ENCODE data around the gene COL26A1.

The COL26A1 gene

DNA sequence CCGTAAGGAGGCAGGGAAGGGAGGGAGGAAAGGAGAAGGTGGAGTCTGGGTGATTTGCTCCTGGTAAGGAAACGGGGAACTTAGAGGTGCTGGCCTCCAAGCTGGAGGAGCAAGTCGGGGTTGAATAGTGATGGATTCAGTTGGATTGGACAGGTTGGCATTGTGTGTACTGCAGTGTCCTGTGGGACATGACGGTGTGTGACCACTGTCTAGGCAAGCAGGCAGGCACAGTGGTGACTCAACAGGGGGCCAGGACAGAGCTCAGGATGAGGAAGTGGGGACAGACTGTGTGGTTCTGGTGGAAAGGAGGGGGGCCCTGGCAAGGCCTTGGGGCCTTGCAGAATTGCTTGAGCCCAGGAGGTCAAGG lies 48.8 kb downstream of the COL26A1 start:
- no peak for DNase-seq (ENCODE audit: low read depth)
- no peak overlapping the region for H3K4me3 ChIP-seq (ENCODE audit: low read depth, low read length)
- TF ChIP-seq, protein P1, sequence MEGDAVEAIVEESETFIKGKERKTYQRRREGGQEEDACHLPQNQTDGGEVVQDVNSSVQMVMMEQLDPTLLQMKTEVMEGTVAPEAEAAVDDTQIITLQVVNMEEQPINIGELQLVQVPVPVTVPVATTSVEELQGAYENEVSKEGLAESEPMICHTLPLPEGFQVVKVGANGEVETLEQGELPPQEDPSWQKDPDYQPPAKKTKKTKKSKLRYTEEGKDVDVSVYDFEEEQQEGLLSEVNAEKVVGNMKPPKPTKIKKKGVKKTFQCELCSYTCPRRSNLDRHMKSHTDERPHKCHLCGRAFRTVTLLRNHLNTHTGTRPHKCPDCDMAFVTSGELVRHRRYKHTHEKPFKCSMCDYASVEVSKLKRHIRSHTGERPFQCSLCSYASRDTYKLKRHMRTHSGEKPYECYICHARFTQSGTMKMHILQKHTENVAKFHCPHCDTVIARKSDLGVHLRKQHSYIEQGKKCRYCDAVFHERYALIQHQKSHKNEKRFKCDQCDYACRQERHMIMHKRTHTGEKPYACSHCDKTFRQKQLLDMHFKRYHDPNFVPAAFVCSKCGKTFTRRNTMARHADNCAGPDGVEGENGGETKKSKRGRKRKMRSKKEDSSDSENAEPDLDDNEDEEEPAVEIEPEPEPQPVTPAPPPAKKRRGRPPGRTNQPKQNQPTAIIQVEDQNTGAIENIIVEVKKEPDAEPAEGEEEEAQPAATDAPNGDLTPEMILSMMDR (IDR thresholded peaks at IDR 0.05; ENCODE audit: control insufficient read depth, extremely low read depth, insufficient read depth): no peak

DNA sequence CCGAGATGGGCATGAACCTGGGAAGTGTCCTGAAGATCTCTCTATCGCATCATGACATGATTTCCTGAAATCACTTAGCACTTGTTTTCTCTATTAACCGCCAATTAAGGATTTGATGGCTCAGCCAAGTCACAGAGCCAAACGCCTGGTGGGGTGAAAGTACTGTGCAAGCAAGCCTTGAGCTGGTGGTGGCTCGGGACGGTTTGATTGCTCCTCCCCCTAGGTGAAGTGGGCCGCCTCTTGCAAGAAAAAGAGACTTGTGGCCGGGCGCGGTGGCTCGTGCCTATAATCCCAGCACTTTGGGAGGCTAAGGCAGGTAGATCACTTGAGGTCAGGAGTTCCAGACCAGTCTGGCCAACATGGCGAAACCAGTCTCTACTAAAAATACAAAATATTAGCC lies 50.3 kb downstream of the COL26A1 start:
- TF ChIP-seq, protein P1 (IDR thresholded peaks at IDR 0.05; ENCODE audit: control insufficient read depth, extremely low read depth, insufficient read depth): no peak
- no peak overlapping the region for H3K4me3 ChIP-seq (ENCODE audit: low read depth, low read length)
- DNase-seq (ENCODE audit: low read depth): no peak

DNA sequence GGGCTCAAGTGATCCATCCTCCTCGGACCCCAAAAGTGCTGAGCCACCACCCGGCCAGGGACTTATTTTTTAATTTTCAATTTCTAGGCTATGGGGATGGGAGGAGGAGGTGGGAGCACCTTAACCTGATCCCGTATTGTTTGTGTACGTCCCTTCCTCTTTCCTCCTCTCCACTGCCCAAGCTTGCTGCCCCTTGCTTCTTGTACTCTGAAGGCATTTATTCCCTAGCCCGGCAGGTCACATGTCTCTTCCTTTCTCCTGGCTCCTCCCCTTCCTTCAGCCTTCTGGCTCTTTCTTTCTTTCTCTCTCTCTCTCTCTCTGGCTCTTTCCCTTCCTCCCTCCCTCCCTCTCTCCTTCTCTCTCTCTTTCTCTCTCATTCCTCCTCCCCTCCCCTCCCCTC lies 56.0 kb downstream of the COL26A1 start:
- no peak overlapping the region for H3K4me3 ChIP-seq (ENCODE audit: low read depth, low read length)
- TF ChIP-seq, protein P1 (IDR thresholded peaks at IDR 0.05; ENCODE audit: control insufficient read depth, extremely low read depth, insufficient read depth): no peak
- DNase-seq (ENCODE audit: low read depth): no peak

DNA sequence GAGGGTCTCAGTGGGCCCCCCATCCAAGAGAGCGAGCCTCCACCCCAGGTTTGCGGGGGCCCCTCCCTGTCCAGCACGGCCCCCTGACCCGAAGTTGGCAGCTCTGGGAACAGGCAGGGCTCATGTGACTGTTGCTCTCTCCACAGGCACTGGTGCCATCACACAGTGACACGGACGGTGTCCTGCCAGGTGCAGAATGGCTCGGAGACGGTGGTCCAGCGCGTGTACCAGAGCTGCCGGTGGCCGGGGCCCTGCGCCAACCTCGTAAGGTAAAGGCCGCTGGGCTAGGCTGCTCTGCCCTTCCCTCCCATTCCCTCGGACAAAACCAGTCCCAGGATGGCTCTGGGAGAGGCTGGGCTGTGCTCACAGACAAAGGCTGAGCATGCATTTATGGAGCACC lies 57.2 kb downstream of the COL26A1 start:
- H3K4me3 ChIP-seq (ENCODE audit: low read depth, low read length): no peak overlapping the region
- TF ChIP-seq, protein P1 (IDR thresholded peaks at IDR 0.05; ENCODE audit: control insufficient read depth, extremely low read depth, insufficient read depth): no peak
- no peak for DNase-seq (ENCODE audit: low read depth)

DNA sequence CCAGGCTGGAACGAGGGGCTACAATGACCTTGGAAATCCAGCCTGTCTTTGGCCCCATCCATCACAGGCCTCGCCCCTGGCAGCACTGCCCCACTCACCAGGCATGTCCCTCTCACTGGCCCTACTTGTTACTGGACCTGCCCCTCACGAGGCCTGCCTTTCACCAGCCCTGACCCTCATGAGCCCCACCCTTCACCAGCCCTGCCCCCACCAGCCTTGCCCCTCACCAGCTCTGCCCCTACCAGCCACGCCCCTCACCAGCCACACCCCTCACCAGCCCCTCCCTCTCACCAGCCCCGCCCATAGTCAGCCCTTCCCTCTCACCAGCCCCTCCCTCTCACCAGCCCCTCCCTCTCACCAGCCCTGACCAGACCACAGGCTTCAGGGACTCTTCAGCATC lies 57.8 kb downstream of the COL26A1 start:
- H3K4me3 ChIP-seq (ENCODE audit: low read depth, low read length): no peak overlapping the region
- TF ChIP-seq, protein P1 (IDR thresholded peaks at IDR 0.05; ENCODE audit: control insufficient read depth, extremely low read depth, insufficient read depth): no peak
- DNase-seq (ENCODE audit: low read depth): no peak

DNA sequence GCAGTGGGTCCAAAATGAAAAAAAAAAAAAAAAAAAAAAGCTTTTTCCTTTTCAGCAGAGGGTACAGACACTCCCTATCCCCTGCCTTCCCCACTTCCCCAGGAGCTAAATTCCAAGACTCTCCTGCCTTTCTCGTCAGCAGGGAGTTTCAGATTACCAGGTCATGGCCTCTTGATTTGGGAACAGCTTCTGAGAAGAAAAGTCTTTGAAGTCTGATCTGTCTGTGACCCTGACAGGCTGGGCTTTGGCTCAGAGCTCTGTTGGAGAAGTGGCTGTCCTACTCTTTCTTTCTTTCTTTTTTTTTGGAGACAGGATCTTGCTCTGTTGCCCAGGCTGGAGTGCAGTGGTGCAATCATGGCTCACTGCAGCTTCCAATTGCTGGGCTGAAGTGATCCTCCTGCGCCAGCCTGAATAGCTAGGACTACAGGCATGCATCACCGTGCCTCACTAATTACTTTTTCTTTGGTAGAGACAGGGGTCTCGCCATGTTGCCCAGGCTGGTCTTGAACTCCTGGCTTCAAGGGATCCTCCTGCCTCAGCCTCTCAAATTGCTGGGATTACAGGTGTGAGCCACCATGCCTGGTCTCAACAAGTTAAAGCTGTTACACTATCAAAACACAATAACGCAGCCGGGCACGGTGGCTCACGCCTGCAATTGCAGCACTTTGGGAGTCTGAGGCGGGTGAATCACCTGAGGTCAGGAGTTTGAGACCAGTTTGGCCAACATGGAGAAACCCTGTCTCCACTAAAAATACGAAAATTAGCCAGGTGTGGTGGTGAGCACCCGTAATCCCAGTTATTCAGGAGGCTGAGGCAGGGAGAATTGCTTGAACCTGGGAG lies 59.9 kb downstream of the COL26A1 start:
- DNase-seq (ENCODE audit: low read depth): no peak
- no peak overlapping the region for H3K4me3 ChIP-seq (ENCODE audit: low read depth, low read length)
- TF ChIP-seq, protein P1 (IDR thresholded peaks at IDR 0.05; ENCODE audit: control insufficient read depth, extremely low read depth, insufficient read depth): no peak

Measured in LNCaP clone FGC (cell line).